HepG2 (cell line): ENCODE measurements around the gene SCAI. TPM values are rescaled to one million over a fixed set of nuclear protein-coding genes. Genes with fewer than 3 reads are reported as not detected.

Experiments used
- ATAC-seq: fragments of 200-7000 bp; cut with Tn5 transposase; 3 replicates; pipeline ENCODE4 v1.9.1; 2020; ENCODE audit warnings: mild to moderate bottlenecking, moderate library complexity
- BruUV-seq: library from RNA; stranded (reverse); fragments of 400-500 nt; replicated peaks from 2 replicates; lab custom pipeline; 2021; lab: Mats Ljungman, UMichigan
- CTCF ChIA-PET: fragments of 300-600 bp; formaldehyde crosslinking; extraction: SDS; loops from one replicate; lab custom pipeline; 2021; ENCODE audit warnings: low total read pairs, inconsistent platforms, low intra/inter-chr PET ratio; lab: Yijun Ruan, JAX
- POLR2A ChIA-PET: fragments of 350-600 bp; sonication (Branson Sonifier 250); formaldehyde crosslinking; loops from one replicate; lab custom pipeline; 2020; ENCODE audit warnings: antibody characterized with exemption, inconsistent platforms; lab: Yijun Ruan, JAX
- DNase-seq: peaks from one replicate; pipeline ENCODE4 v3.0.0-alpha.2; 2015; ENCODE audit warnings: low spot score
- FAIRE-seq: peaks from 3 replicates; lab custom pipeline; 2011; peaks lifted over from hg19 to GRCh38; lab: Jason Lieb, UNC
- H2AFZ ChIP-seq: one replicate; pipeline ENCODE4 v1.6.1; 2011; ENCODE audit warnings: low read length, inconsistent platforms
- H3K27ac ChIP-seq: fragments of 300-600 bp; 3 replicates; pipeline ENCODE4 v1.8.0; 2011; ENCODE audit warnings: mixed run types, mild to moderate bottlenecking, mixed read lengths, low read length, inconsistent platforms; ENCODE audit not compliant: insufficient read depth; ENCODE audit errors: extremely low read length
- H3K27me3 ChIP-seq, 2 experiments: fragments of 200-600 bp in 1 of 2; 2 replicates in 1 of 2; 3 replicates in 1 of 2; pipeline versions ENCODE4 v1.6.0 to v1.8.0; 2011; ENCODE audit warnings: low read length in 2 of 2, mild to moderate bottlenecking in 2 of 2, moderate library complexity in 2 of 2, inconsistent platforms in 1 of 2; ENCODE audit not compliant: insufficient read depth in 2 of 2, control insufficient read depth in 1 of 2
- H3K36me3 ChIP-seq, 2 experiments: fragments of 200-600 bp in 1 of 2; replicated peaks in 1 of 2; 2 replicates in 1 of 2; 3 replicates in 1 of 2; pipeline versions ENCODE4 v1.5.1 to v1.8.0; 2011; ENCODE audit warnings: low read length in 2 of 2, inconsistent platforms in 1 of 2; ENCODE audit not compliant: insufficient read depth in 2 of 2, control insufficient read depth in 1 of 2
- H3K4me1 ChIP-seq: 2 replicates; pipeline ENCODE4 v1.5.1; 2012; ENCODE audit warnings: low read length, inconsistent platforms; ENCODE audit not compliant: insufficient read depth
- H3K4me2 ChIP-seq: 2 replicates; pipeline ENCODE4 v1.6.0; 2011; ENCODE audit warnings: low read depth, low read length, inconsistent platforms
- H3K4me3 ChIP-seq, 3 experiments: fragments of 200-600 bp in 1 of 3; sonication (generic), shearing (Covaris generic) in 1 of 3; replicated peaks in 1 of 3; 2 replicates each; pipeline ENCODE4 v1.5.1; 2011 to 2016; ENCODE audit warnings: low read length in 3 of 3, inconsistent platforms in 2 of 3, low read depth in 2 of 3, mild to moderate bottlenecking in 2 of 3, control low read depth in 1 of 3, mixed read lengths in 1 of 3; ENCODE audit not compliant: insufficient read depth in 1 of 3
- H3K79me2 ChIP-seq: one replicate; pipeline ENCODE4 v1.6.1; 2011; ENCODE audit warnings: low read length, inconsistent platforms; ENCODE audit not compliant: insufficient read depth
- H3K9ac ChIP-seq: 2 replicates; pipeline ENCODE4 v1.6.0; 2011; ENCODE audit warnings: mild to moderate bottlenecking, low read depth, low read length, inconsistent platforms; ENCODE audit not compliant: insufficient read depth
- H3K9me3 ChIP-seq: 2 replicates; pipeline ENCODE4 v1.5.1; 2012; ENCODE audit warnings: mild to moderate bottlenecking, low read length
- H4K20me1 ChIP-seq: 2 replicates; pipeline ENCODE4 v1.6.0; 2011; ENCODE audit warnings: inconsistent platforms, mild to moderate bottlenecking, low read length, moderate library complexity; ENCODE audit not compliant: insufficient read depth
- DDIT3 ChIP-seq: sonication (generic); formaldehyde crosslinking; IDR thresholded peaks from 2 replicates; pipeline ENCODE4 v1.4.0; 2020; ENCODE audit warnings: mild to moderate bottlenecking, missing genetic modification reagents
- DMAP1 ChIP-seq: IDR thresholded peaks from 2 replicates; pipeline ENCODE4 v1.6.1; 2016
- HMGXB3 ChIP-seq: sonication (generic); formaldehyde crosslinking; IDR thresholded peaks from 2 replicates; pipeline ENCODE4 v1.4.0; 2020; ENCODE audit warnings: missing genetic modification reagents, borderline replicate concordance
- HNF1B ChIP-seq: sonication (generic); formaldehyde crosslinking; IDR thresholded peaks from 2 replicates; pipeline ENCODE4 v1.5.1; 2020; ENCODE audit warnings: mild to moderate bottlenecking, moderate library complexity, missing genetic modification reagents
- KLF16 ChIP-seq, 2 experiments: sonication (generic) in 1 of 2; formaldehyde crosslinking in 1 of 2; IDR thresholded peaks; 2 replicates each; pipeline versions ENCODE4 v1.6.1 to v1.8.0; 2016 to 2023; ENCODE audit warnings: missing genetic modification reagents in 2 of 2, missing compliant biosample characterization in 1 of 2
- MBD4 ChIP-seq: IDR thresholded peaks from 2 replicates; pipeline ENCODE4 v1.6.1; 2012; ENCODE audit warnings: low read length, inconsistent platforms, borderline replicate concordance
- PTBP1 ChIP-seq: fragments of 200-400 bp; formaldehyde crosslinking; IDR thresholded peaks from 2 replicates; pipeline ENCODE4 v1.6.1; 2018; ENCODE audit warnings: low read length, low read depth; ENCODE audit not compliant: poor library complexity, severe bottlenecking
- RBM39 ChIP-seq: fragments of 200-400 bp; formaldehyde crosslinking; IDR thresholded peaks from one replicate; pipeline ENCODE4 v1.6.1; 2018; ENCODE audit warnings: antibody characterized with exemption, mild to moderate bottlenecking, low read depth, low read length; ENCODE audit not compliant: poor library complexity, severe bottlenecking
- SRSF9 ChIP-seq: fragments of 200-400 bp; formaldehyde crosslinking; IDR thresholded peaks from 2 replicates; pipeline ENCODE4 v1.6.1; 2018; ENCODE audit warnings: borderline replicate concordance, mild to moderate bottlenecking, low read depth, low read length; ENCODE audit not compliant: insufficient read depth, poor library complexity, severe bottlenecking
- TARDBP ChIP-seq: sonication (generic); formaldehyde crosslinking; IDR thresholded peaks from 2 replicates; pipeline ENCODE4 v1.8.0; 2022; ENCODE audit warnings: mild to moderate bottlenecking, missing genetic modification reagents
- ZKSCAN1 ChIP-seq: fragments of 150-350 bp; IDR thresholded peaks from 2 replicates; pipeline ENCODE4 v1.6.1; 2014; ENCODE audit warnings: low read length
- ZNF543 ChIP-seq: sonication (generic); formaldehyde crosslinking; IDR thresholded peaks from 2 replicates; pipeline ENCODE4 v1.4.0; 2020; ENCODE audit warnings: mild to moderate bottlenecking, missing genetic modification reagents
- WGBS: methylation state at CpG from one replicate; pipeline ENCODE4 v1.1.6; 2017; ENCODE audit warnings: low lambda C conversion rate; 5-methylcytosine and 5-hydroxymethylcytosine counted together
- in situ Hi-C: cut with HindIII; loops from 2 replicates; pipeline ENCODE4 v1.10.0; 2017; ENCODE audit warnings: low pct_unique_long_range_greater_than_20kb; ENCODE audit not compliant: extremely low pct_ligation_motif_present
- intact Hi-C: fragments of 100-400 bp; cut with micrococcal nuclease; formaldehyde crosslinking; loops from one replicate; pipeline ENCODE4 v1.10.0; 2022; ENCODE audit not compliant: unreplicated experiment
- polyA plus RNA-seq, 8 experiments: library from polyadenylated mRNA; depleted of rRNA in 3 of 8; stranded (reverse) in 7 of 8; unstranded in 1 of 8; fragments of >200 nt; fragmentation: Illumina TruSeq in 4 of 8; extraction: Trizol in 4 of 8; gene quantifications; 2 replicates each; pipeline versions ENCODE4 v1.2.1 to v1.2.3, GENCODE V29; 2011 to 2016; ENCODE audit warnings: low read depth in 4 of 8, missing spikeins in 1 of 8, mixed read lengths in 1 of 8; ENCODE audit not compliant: insufficient read depth in 1 of 8
- total RNA-seq, 5 experiments: library from RNA; depleted of rRNA; stranded (reverse); fragments of >200 nt; fragmentation: Illumina TruSeq; extraction: Trizol; gene quantifications; 2 replicates each; pipeline ENCODE4 v1.2.3, GENCODE V29; 2016; ENCODE audit warnings: low read depth in 1 of 5

SCAI gene
- total and polyA plus RNA-seq, 2 of the 13 experiments (the other 11 are each of a cell fraction or from before 2014, with no cell fraction given): 4.4 to 8.4 TPM

DNA sequence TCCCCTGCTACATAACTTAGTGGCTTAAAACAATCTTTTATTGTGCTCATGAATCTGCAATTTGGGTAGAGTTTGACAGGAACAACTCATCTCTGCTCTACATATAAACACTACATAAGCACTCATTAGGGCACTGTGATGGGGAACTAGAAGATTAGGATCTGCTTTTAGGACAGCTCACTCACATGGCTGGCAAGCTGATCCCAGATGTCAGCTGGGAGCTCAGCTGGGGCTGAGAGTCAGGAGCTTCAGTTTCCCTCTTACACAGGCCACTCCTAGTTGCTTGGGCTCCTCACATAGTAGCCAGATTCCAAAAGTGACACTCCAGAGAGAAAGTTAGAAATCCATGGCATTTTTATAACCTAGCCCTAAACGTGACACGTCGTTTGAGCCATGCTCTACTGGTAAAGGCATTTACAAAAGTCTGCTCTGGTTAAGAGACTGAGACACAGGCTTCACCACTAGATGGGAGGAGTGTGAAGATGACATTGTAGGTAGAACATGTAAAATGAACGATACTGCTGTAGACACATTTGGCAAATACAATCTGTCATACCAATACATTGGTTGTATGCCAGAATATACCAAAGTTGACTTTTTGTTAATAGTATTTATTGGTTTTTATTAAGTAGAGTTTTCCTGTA is 23.6 kb downstream of the SCAI start:
- FAIRE-seq: no peak
- in situ Hi-C loops: no loop called here

More for the DNA sequence above, 23.6 kb downstream of the SCAI start:
- H2AFZ ChIP-seq: no peak overlapping the region
- peaks cover 10% of the 10 kb centered on the region; the same call in 1 of the 2 replicates for H3K4me1 ChIP-seq
- H3K27me3 ChIP-seq: no peaks in the 10 kb centered on the region
- DNase-seq: no peak
- CTCF ChIA-PET: no interaction called here
- no peak overlapping the region for H3K27ac ChIP-seq
- H3K9ac ChIP-seq: no peak overlapping the region
- no TSS peak for BruUV-seq
- POLR2A ChIA-PET: no interaction called here
- intact Hi-C loops: no loop called here
- 95% methylated on average over 4 of the region's 4 CpGs for WGBS
- no peak for ATAC-seq
- H3K9me3 ChIP-seq: no peaks in the 10 kb centered on the region
- no peaks in the 10 kb centered on the region for H3K36me3 ChIP-seq
- no peak overlapping the region for H3K4me3 ChIP-seq
- H3K4me2 ChIP-seq: no peak overlapping the region
- TF ChIP-seq TARDBP: no peak
- TF ChIP-seq PTBP1: no peak
- TF ChIP-seq ZNF543: no peak
- no peak for TF ChIP-seq DMAP1
- no peak for TF ChIP-seq MBD4
- TF ChIP-seq DDIT3: no peak
- TF ChIP-seq HMGXB3 (CRISPR knock-in tag): no peak
- no peak for TF ChIP-seq ZKSCAN1
- no peak for TF ChIP-seq RBM39
- no peak for TF ChIP-seq KLF16 (CRISPR knock-in tag; IDR thresholded peaks at IDR 0.05)
- TF ChIP-seq HNF1B (CRISPR knock-in tag): no peak
- no peak for TF ChIP-seq SRSF9
- H4K20me1 ChIP-seq: no peaks in the 10 kb centered on the region
- H3K79me2 ChIP-seq: peaks cover 2% of the 10 kb centered on the region
